Measurements from ENCODE around the gene CCDC117.
"Not testable (repeated sequence)": the region's sequence is repeated elsewhere in the genome, so short reads cannot be mapped to it uniquely, and the experiment has no call there.

CCDC117 gene

DNA sequence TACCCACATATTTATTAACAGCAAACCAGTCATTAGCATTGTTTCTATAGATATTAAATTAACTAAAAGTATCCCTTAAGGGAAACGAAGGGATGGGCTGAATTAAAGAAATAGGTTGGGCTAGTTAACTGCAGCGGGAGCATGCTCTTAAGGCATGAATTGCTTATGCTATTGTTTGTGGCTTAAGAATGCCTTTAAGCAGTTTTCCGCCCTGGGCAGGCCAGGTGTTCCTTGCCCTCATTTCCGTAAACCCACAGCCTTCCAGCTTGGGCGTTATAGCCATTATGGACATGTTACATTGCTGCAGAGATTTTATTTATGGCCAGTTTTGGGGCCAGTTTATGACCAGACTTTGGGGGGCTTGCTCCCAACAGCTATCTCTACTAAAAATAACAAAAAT, 32.9 kb downstream of the CCDC117 start:
- H3K27ac Mint-ChIP-seq, H3K9me3 Mint-ChIP-seq, H3K27me3 Mint-ChIP-seq, H3K4me3 Mint-ChIP-seq, DNase-seq: not testable (repeated sequence)
- Mint-ChIP-seq H3K4me1 (ENCODE audit: low read depth) (peaks cover 45% of the 10 kb centered on the region), H3K36me3 (ENCODE audit: low read depth) (peaks cover 47% of the 10 kb centered on the region)

DNA sequence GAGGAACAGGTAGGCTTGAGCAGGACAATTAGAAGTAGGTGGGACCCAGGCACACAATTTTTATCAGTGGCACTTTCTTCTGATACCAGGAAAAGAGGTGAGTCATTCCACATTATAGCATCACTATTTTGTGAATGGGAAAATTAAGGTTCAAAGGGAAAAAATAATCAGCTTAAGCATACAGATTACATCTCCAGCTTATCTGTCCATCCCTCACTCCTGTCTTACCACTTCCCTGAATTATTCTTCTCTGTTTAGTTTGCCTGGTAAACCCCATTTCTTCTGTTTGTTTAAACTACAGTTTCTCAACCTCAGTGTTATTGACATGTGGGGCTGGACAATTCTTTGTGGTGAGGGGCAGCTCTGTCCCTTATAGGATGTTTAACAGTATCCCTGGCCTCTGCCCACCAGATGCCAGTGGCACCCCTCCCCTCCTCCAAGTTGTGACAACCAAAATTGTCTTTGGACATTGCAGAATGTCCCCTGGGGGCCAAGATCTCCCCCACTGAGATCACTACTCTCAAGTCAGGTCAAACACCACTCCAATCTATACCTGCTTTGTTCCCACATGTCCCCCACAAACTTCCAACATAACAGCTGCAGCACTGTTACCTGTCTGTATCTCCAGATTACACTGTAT, 36.3 kb downstream of the CCDC117 start:
- Mint-ChIP-seq H3K36me3 (ENCODE audit: low read depth) (peaks cover 40% of the 10 kb centered on the region), H3K4me1 (ENCODE audit: low read depth) (peaks cover 62% of the 10 kb centered on the region), H3K27me3 (no peaks in the 10 kb centered on the region), H3K4me3 (no peak overlapping the region), H3K9me3 (no peaks in the 10 kb centered on the region), H3K27ac (peak overlapping the region; percentile 30)
- DNase-seq, result no peak

DNA sequence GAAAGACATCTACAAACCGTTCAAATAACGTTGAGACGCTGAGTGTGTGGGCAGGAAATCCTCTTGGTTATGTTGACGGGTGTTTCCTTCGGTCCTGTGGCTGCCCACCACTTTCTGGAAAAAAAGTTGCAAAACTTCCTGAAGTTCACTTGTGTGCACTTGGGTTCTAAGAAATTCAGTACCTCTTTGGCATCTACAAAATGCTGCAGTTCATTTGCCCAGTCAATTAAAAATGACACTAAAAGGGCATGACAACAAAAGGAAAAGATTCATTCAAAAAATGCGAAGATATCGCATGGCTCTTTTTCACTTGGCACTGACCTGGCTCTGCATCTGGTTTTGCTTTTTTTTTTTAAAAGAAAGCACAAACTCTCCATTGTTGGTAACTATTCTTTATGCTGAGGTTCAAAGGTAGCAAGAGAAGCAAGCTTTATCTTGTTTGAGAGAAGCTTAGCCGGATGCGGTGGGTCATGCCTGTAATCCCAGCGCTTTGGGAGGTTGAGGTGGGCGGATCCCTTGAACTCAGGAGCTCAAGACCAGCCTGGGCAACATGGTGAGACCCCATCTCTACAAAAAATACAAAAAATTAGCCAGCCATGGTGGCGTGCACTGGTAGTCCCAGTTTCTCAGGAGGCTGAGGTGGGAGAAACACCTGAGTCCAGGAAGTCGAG, 38.5 kb downstream of the CCDC117 start:
- Mint-ChIP-seq H3K36me3 (ENCODE audit: low read depth) (peaks cover 52% of the 10 kb centered on the region), H3K27me3 (no peaks in the 10 kb centered on the region), H3K27ac (peak overlapping the region; percentile 81), H3K9me3 (no peaks in the 10 kb centered on the region), H3K4me1 (ENCODE audit: low read depth) (peaks cover 77% of the 10 kb centered on the region), H3K4me3 (peak overlapping the region; percentile 66)
- no peak for DNase-seq

- Mint-ChIP-seq H3K4me3 (peak overlapping the region; percentile 66), H3K36me3 (ENCODE audit: low read depth) (peaks cover 49% of the 10 kb centered on the region), H3K27ac (peak overlapping the region; percentile 89), H3K4me1 (ENCODE audit: low read depth) (peaks cover 82% of the 10 kb centered on the region), H3K27me3 (no peaks in the 10 kb centered on the region), H3K9me3 (no peaks in the 10 kb centered on the region)
- no peak for DNase-seq
Observed at GRCh38 chr22:28812516-28812915, 40.0 kb downstream of the CCDC117 start.

- H3K9me3 Mint-ChIP-seq, result no peaks in the 10 kb centered on the region
- peak overlapping the region; percentile 68 for H3K27ac Mint-ChIP-seq
- H3K36me3 Mint-ChIP-seq (ENCODE audit: low read depth), result peaks cover 38% of the 10 kb centered on the region
- no peak for DNase-seq
- peaks cover 83% of the 10 kb centered on the region for H3K4me1 Mint-ChIP-seq (ENCODE audit: low read depth)
- H3K4me3 Mint-ChIP-seq, result no peak overlapping the region
- no peaks in the 10 kb centered on the region for H3K27me3 Mint-ChIP-seq
Observed at GRCh38 chr22:28813772-28814518, 41.5 kb downstream of the CCDC117 start.

- peaks cover 82% of the 10 kb centered on the region for H3K4me1 Mint-ChIP-seq (ENCODE audit: low read depth)
- H3K4me3 Mint-ChIP-seq, result no peak overlapping the region
- no peak for DNase-seq
- no peaks in the 10 kb centered on the region for H3K9me3 Mint-ChIP-seq
- H3K27me3 Mint-ChIP-seq, result no peaks in the 10 kb centered on the region
- peak overlapping the region; percentile 20 for H3K27ac Mint-ChIP-seq
- H3K36me3 Mint-ChIP-seq (ENCODE audit: low read depth), result peaks cover 34% of the 10 kb centered on the region
Observed at GRCh38 chr22:28815111-28815510, 42.6 kb downstream of the CCDC117 start.

GRCh38 chr22:28815729-28816128, 43.2 kb downstream of the CCDC117 start:
- Mint-ChIP-seq H3K4me1 (ENCODE audit: low read depth) (peaks cover 78% of the 10 kb centered on the region), H3K9me3 (no peaks in the 10 kb centered on the region), H3K36me3 (ENCODE audit: low read depth) (peaks cover 34% of the 10 kb centered on the region), H3K27me3 (no peaks in the 10 kb centered on the region), H3K4me3 (no peak overlapping the region), H3K27ac (no peak overlapping the region)
- no peak for DNase-seq

- peaks cover 78% of the 10 kb centered on the region for H3K4me1 Mint-ChIP-seq (ENCODE audit: low read depth)
- no peaks in the 10 kb centered on the region for H3K9me3 Mint-ChIP-seq
- H3K4me3 Mint-ChIP-seq, result no peak overlapping the region
- peaks cover 36% of the 10 kb centered on the region for H3K36me3 Mint-ChIP-seq (ENCODE audit: low read depth)
- H3K27me3 Mint-ChIP-seq, result no peaks in the 10 kb centered on the region
- no peak for DNase-seq
- H3K27ac Mint-ChIP-seq, result no peak overlapping the region
Observed at GRCh38 chr22:28817064-28817463, 44.6 kb downstream of the CCDC117 start.

DNA sequence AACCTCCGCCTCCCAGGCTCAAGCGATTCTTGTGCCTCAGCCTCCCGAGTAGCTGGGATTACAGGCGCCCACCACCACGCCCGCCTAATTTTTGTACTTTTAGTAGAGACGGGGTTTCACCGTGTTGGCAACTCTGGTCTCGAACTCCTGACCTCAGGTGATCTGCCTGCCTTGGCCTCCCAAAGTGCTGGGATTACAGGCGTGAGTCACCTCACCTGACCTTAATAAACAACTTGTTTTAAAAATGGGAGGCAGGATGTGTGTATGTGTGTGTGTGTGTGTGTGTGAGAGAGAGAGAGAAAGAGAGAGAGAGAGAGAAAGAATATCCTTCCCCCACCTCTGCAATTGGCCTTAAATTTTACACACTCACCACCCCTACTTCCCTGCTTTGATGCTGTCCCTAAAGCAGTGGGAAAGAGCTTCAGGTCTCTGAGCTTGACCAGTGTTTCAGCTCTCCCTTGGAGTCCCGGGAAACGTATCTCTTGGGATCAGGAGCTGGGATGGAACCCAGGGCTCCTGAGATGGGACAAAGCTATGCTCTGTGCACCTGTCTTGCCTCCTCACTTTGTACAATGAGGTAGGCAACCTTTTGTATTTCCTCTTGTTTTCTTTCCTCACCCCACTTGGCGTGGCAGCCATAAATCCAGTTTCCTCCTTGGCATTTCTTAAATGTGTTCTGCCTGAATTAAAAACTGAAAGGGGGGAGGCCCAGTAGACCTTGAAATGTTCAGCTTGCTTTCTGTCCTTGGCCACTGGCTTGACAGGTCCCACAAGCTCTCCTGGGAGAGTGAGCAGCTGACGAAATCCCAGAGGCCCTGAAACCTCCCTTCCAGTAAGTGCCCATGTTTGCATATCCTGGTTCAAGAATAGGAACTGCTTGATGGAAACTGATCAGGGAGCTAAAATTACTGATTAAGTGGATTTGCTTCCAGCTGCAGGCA, 45.7 kb downstream of the CCDC117 start:
- H3K36me3 Mint-ChIP-seq (ENCODE audit: low read depth), result peaks cover 34% of the 10 kb centered on the region
- peaks cover 77% of the 10 kb centered on the region for H3K4me1 Mint-ChIP-seq (ENCODE audit: low read depth)
- no peaks in the 10 kb centered on the region for H3K27me3 Mint-ChIP-seq
- no peak for DNase-seq
- peak overlapping the region; percentile 63 for H3K27ac Mint-ChIP-seq
- no peaks in the 10 kb centered on the region for H3K9me3 Mint-ChIP-seq
- H3K4me3 Mint-ChIP-seq, result no peak overlapping the region

GRCh38 chr22:28819253-28820096, 47.0 kb downstream of the CCDC117 start:
- no peak for DNase-seq
- H3K9me3 Mint-ChIP-seq, result no peaks in the 10 kb centered on the region
- no peaks in the 10 kb centered on the region for H3K27me3 Mint-ChIP-seq
- H3K4me3 Mint-ChIP-seq, result no peak overlapping the region
- no peak overlapping the region for H3K27ac Mint-ChIP-seq
- H3K36me3 Mint-ChIP-seq (ENCODE audit: low read depth), result peaks cover 21% of the 10 kb centered on the region
- peaks cover 70% of the 10 kb centered on the region for H3K4me1 Mint-ChIP-seq (ENCODE audit: low read depth)

GRCh38 chr22:28820885-28821284, 48.4 kb downstream of the CCDC117 start:
- DNase-seq, result no peak
- Mint-ChIP-seq H3K9me3 (no peaks in the 10 kb centered on the region), H3K4me3 (no peak overlapping the region), H3K27me3 (no peaks in the 10 kb centered on the region), H3K27ac (no peak overlapping the region), H3K4me1 (ENCODE audit: low read depth) (peaks cover 62% of the 10 kb centered on the region), H3K36me3 (ENCODE audit: low read depth) (peaks cover 12% of the 10 kb centered on the region)

- Mint-ChIP-seq H3K4me3 (no peak overlapping the region), H3K4me1 (ENCODE audit: low read depth) (peaks cover 64% of the 10 kb centered on the region), H3K27me3 (no peaks in the 10 kb centered on the region), H3K27ac (no peak overlapping the region), H3K36me3 (ENCODE audit: low read depth) (peaks cover 15% of the 10 kb centered on the region), H3K9me3 (no peaks in the 10 kb centered on the region)
- no peak for DNase-seq
Observed at GRCh38 chr22:28821452-28821851, 49.0 kb downstream of the CCDC117 start.

DNA sequence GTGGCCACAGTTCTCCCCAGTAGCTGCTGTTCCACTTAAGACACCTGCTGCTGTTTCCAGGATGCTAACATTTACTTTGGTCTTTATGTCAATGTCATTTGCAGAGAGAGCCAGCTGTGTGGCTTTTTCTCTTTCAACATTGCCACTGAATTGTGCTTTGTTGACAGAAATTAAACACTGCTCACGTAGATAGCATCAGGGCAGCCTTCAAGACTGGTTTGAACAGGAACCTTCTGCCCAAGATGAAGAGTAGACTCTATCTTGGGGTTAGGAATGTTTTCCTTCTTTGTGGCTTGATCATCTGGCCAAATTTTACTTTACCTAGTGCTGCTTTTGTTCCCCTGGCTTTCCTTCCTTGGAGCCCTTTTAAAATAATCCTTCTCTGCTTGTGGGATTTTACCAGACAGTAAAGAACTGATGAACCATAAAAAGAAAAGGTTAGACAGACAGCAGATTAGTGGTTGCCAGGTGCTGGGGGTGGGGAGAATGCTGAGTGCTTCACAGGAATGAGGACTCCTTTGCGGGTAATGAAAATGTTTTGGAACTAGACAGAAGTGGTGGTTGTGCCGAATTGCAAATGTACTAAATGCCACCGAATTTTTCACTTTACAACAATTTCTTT, 50.5 kb downstream of the CCDC117 start:
- H3K9me3 Mint-ChIP-seq, result no peaks in the 10 kb centered on the region
- H3K4me1 Mint-ChIP-seq (ENCODE audit: low read depth), result peaks cover 58% of the 10 kb centered on the region
- H3K27ac Mint-ChIP-seq, result peak overlapping the region; percentile 41
- no peak for DNase-seq
- no peaks in the 10 kb centered on the region for H3K27me3 Mint-ChIP-seq
- no peak overlapping the region for H3K4me3 Mint-ChIP-seq
- H3K36me3 Mint-ChIP-seq (ENCODE audit: low read depth), result peaks cover 18% of the 10 kb centered on the region
